ENCODE results near the gene BACH2. TPM values are rescaled to one million over a fixed set of nuclear protein-coding genes. Genes with fewer than 3 reads are reported as not detected.
A peak's percentile ranks its signal among the peaks of the same experiment; 100 is the strongest.

BACH2 gene
- total RNA-seq, 5 donors from 2014 or later (not counting 1 experiment from before 2014, with no cell fraction given), result 81.9 to 196 (median 96.7) TPM

DNA sequence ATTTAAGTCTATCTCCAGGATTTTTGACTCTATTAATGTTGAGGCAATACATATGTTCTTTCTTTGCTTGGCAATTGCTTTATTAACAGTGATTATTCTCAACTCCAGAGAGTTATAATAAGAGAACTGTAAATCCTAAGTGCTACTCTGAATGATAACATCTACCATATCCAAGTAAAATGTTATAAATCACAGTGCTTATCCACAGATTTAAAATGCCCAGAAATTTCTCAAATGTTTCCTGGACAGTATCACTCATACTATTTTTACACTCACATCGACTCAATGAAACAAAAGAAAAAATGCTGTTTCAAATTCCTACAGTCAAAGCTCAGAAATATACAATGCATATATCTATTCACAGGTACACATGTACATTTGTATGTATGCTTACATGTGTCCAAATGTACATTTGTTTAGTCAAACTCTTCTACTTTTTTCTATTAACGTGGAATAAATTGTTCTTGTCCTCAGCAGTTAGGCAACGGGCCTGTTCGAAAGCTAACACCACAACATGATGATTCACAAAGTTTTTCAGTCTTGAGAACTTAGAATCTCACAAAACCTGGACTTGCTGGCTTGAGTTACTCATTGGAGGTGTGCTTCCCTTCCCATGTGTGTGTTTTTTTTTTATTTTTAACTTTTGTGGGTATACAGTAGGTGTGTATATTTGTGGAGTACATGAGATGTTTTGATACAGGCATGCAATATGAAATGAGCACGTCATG, 209.4 kb downstream of the BACH2 start:
- Mint-ChIP-seq H3K27me3 (no peaks in the 10 kb centered on the region), H3K9me3 (no peaks in the 10 kb centered on the region), H3K4me3 (no peak overlapping the region), H3K27ac (peak overlapping the region; percentile 55 to 71), H3K36me3 (peaks cover 25% of the 10 kb centered on the region), H3K4me1 (peaks cover 76 to 79% (median 77%) of the 10 kb centered on the region in 3 donors)
- ATAC-seq (replicated peaks in 1 of 4) (no peak), DNase-seq (no peak)
- H3K4me3 ChIP-seq (ENCODE audit: control insufficient read depth in 1 of 2, extremely low read depth in 1 of 2, low read length in 1 of 2), result no peak overlapping the region
- H3K36me3 ChIP-seq (ENCODE audit: control insufficient read depth in 2 of 2, extremely low read depth in 1 of 2, insufficient read depth in 1 of 2, low read length in 1 of 2), result no peaks in the 10 kb centered on the region
- ChIA-PET POLR2A (no interaction called here), CTCF (interaction anchor here in 1 of 2 donors (1.3 kb wide), 1 partner anchor 147 kb away, joined by 4 read pairs; no protein-coding TSS in a partner anchor)
- H3K4me1 ChIP-seq (ENCODE audit: control insufficient read depth in 1 of 2, extremely low read depth in 1 of 2, insufficient read depth in 2 of 2, low read length in 2 of 2), result peaks cover 13 to 38% of the 10 kb centered on the region in 2 experiments
- H3K9me3 ChIP-seq, result no peaks in the 10 kb centered on the region
- no CpG with 5 or more reads among the region's 5 CpGs for WGBS (ENCODE audit: insufficient coverage)
- no peaks in the 10 kb centered on the region for H3K27me3 ChIP-seq (replicated peaks in 1 of 2; ENCODE audit: control insufficient read depth in 2 of 2, extremely low read depth in 1 of 2, insufficient read depth in 2 of 2, low read length in 1 of 2)
- no peak overlapping the region for H3K27ac ChIP-seq (ENCODE audit: low read length)

- Histone ChIP-seq H3K4me1 (ENCODE audit: control insufficient read depth in 1 of 2, extremely low read depth in 1 of 2, insufficient read depth in 2 of 2, low read length in 2 of 2) (peaks cover 15 to 45% of the 10 kb centered on the region in 2 experiments), H3K9me3 (no peaks in the 10 kb centered on the region), H3K4me3 (ENCODE audit: control insufficient read depth in 1 of 2, extremely low read depth in 1 of 2, low read length in 1 of 2) (no peak overlapping the region), H3K27me3 (replicated peaks in 1 of 2; ENCODE audit: control insufficient read depth in 2 of 2, extremely low read depth in 1 of 2, insufficient read depth in 2 of 2, low read length in 1 of 2) (no peaks in the 10 kb centered on the region), H3K27ac (ENCODE audit: low read length) (no peak overlapping the region), H3K36me3 (ENCODE audit: control insufficient read depth in 2 of 2, extremely low read depth in 1 of 2, insufficient read depth in 1 of 2, low read length in 1 of 2) (no peaks in the 10 kb centered on the region)
- ATAC-seq (replicated peaks in 1 of 4), result no peak
- Mint-ChIP-seq H3K27ac (peak overlapping the region; percentile 55 to 71), H3K27me3 (no peaks in the 10 kb centered on the region), H3K4me1 (peaks cover 80 to 81% (median 80%) of the 10 kb centered on the region in 3 donors), H3K36me3 (peaks cover 25% of the 10 kb centered on the region), H3K9me3 (no peaks in the 10 kb centered on the region), H3K4me3 (no peak overlapping the region)
- POLR2A ChIA-PET, result no interaction called here
- 92% methylated on average over 4 of the region's 7 CpGs for WGBS (ENCODE audit: insufficient coverage)
- DNase-seq, result no peak
- CTCF ChIA-PET, result no interaction called here
Measured at GRCh38 chr6:90086517-90086916, 210.1 kb downstream of the BACH2 start.

- peak; percentile 16 to 70 (median 64) for ATAC-seq (replicated peaks in 1 of 4)
- Histone ChIP-seq H3K4me1 (ENCODE audit: control insufficient read depth in 1 of 2, extremely low read depth in 1 of 2, insufficient read depth in 2 of 2, low read length in 2 of 2) (peaks cover 18 to 57% of the 10 kb centered on the region in 2 experiments), H3K27me3 (replicated peaks in 1 of 2; ENCODE audit: control insufficient read depth in 2 of 2, extremely low read depth in 1 of 2, insufficient read depth in 2 of 2, low read length in 1 of 2) (no peaks in the 10 kb centered on the region), H3K4me3 (ENCODE audit: control insufficient read depth in 1 of 2, extremely low read depth in 1 of 2, low read length in 1 of 2) (peak overlapping the region in 1 of 2 donors; percentile 32), H3K27ac (ENCODE audit: low read length) (peak overlapping the region; percentile 5), H3K36me3 (ENCODE audit: control insufficient read depth in 2 of 2, extremely low read depth in 1 of 2, insufficient read depth in 1 of 2, low read length in 1 of 2) (no peaks in the 10 kb centered on the region), H3K9me3 (no peaks in the 10 kb centered on the region)
- Mint-ChIP-seq H3K4me3 (peak overlapping the region in 2 of 3 donors; percentile 37 to 65), H3K36me3 (peaks cover 17% of the 10 kb centered on the region), H3K27me3 (no peaks in the 10 kb centered on the region), H3K9me3 (no peaks in the 10 kb centered on the region), H3K27ac (peak overlapping the region; percentile 77 to 80), H3K4me1 (peaks cover 84 to 86% (median 84%) of the 10 kb centered on the region in 3 donors)
- peak in 31 of 35 experiments; percentile 16 to 64 (median 37) for DNase-seq
- 14% methylated on average over 1 of the region's 4 CpGs for WGBS (ENCODE audit: insufficient coverage)
- CTCF ChIA-PET, result interaction anchor here in 1 of 2 donors (0.8 to 1.8 kb wide), 4 partner anchors 8 to 395 kb away, joined by 3 to 10 read pairs (median 6); no protein-coding TSS in a partner anchor
- POLR2A ChIA-PET, result interaction anchor here in 1 of 2 donors (0.6 to 1.0 kb wide), 3 partner anchors 63 to 174 kb away, joined by 4 read pairs; no protein-coding TSS in a partner anchor
Measured at GRCh38 chr6:90083891-90084290, 212.8 kb downstream of the BACH2 start.

- no peaks in the 10 kb centered on the region for H3K9me3 ChIP-seq
- WGBS (ENCODE audit: insufficient coverage), result 71% methylated on average over 2 of the region's 2 CpGs
- Mint-ChIP-seq H3K4me3 (peak overlapping the region; percentile 1 to 87 (median 3)), H3K27ac (peak overlapping the region; percentile 92 to 94), H3K36me3 (peaks cover 14% of the 10 kb centered on the region), H3K9me3 (no peaks in the 10 kb centered on the region), H3K27me3 (no peaks in the 10 kb centered on the region), H3K4me1 (peaks cover 87 to 89% (median 89%) of the 10 kb centered on the region in 3 donors)
- no peak overlapping the region for H3K4me3 ChIP-seq (ENCODE audit: control insufficient read depth in 1 of 2, extremely low read depth in 1 of 2, low read length in 1 of 2)
- no peak overlapping the region for H3K27ac ChIP-seq (ENCODE audit: low read length)
- no peaks in the 10 kb centered on the region for H3K27me3 ChIP-seq (replicated peaks in 1 of 2; ENCODE audit: control insufficient read depth in 2 of 2, extremely low read depth in 1 of 2, insufficient read depth in 2 of 2, low read length in 1 of 2)
- no peaks in the 10 kb centered on the region for H3K36me3 ChIP-seq (ENCODE audit: control insufficient read depth in 2 of 2, extremely low read depth in 1 of 2, insufficient read depth in 1 of 2, low read length in 1 of 2)
- DNase-seq, result peak in 9 of 35 experiments; percentile 9 to 53 (median 32)
- peaks cover 23 to 64% of the 10 kb centered on the region in 2 experiments for H3K4me1 ChIP-seq (ENCODE audit: control insufficient read depth in 1 of 2, extremely low read depth in 1 of 2, insufficient read depth in 2 of 2, low read length in 2 of 2)
- ATAC-seq (replicated peaks in 1 of 4), result peak in 1 of 4 experiments; percentile 11
- ChIA-PET POLR2A (interaction anchor here (0.5 to 1.1 kb wide), 6 partner anchors 10 to 208 kb away, joined by 3 to 4 read pairs (median 3); no protein-coding TSS in a partner anchor), CTCF (interaction anchor here (0.6 to 1.8 kb wide), 10 partner anchors 8 to 378 kb away, joined by 3 to 10 read pairs (median 4); no protein-coding TSS in a partner anchor)
Measured at GRCh38 chr6:90082847-90083246, 213.8 kb downstream of the BACH2 start.

DNA sequence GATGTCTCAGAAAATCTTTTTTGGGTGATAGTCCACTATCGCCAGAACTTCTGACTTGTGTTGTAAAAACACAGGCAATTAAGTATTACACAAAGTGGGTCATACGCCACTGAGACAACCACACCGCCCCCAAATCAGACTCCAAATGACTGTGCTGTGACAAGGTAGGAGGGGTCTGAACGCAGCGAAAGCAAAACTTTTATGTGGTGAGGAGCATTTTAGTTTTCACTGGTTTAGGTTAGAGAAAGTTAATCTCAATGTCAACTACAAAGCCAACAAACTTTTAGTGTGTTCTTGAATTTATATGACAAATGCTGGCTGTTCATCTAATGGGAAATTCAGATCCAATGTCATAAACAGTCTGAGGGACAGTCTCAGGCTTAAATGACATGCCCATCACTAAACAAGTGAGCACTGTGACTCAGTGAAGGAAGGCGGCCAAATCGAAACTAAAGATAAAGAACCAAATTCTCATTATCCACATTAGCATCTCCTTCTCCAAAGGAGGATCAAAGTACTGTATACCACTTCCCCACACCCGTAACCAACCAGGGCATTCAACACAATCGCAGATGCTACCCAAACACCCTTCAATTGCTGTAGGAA, 215.7 kb downstream of the BACH2 start:
- Histone ChIP-seq H3K36me3 (ENCODE audit: control insufficient read depth in 2 of 2, extremely low read depth in 1 of 2, insufficient read depth in 1 of 2, low read length in 1 of 2) (no peaks in the 10 kb centered on the region), H3K4me1 (ENCODE audit: control insufficient read depth in 1 of 2, extremely low read depth in 1 of 2, insufficient read depth in 2 of 2, low read length in 2 of 2) (peaks cover 23 to 74% of the 10 kb centered on the region in 2 experiments), H3K27ac (ENCODE audit: low read length) (peak overlapping the region; percentile 72), H3K4me3 (ENCODE audit: control insufficient read depth in 1 of 2, extremely low read depth in 1 of 2, low read length in 1 of 2) (peak overlapping the region; percentile 49 to 58), H3K9me3 (no peaks in the 10 kb centered on the region), H3K27me3 (replicated peaks in 1 of 2; ENCODE audit: control insufficient read depth in 2 of 2, extremely low read depth in 1 of 2, insufficient read depth in 2 of 2, low read length in 1 of 2) (no peaks in the 10 kb centered on the region)
- ATAC-seq (replicated peaks in 1 of 4), result peak; percentile 74 to 84 (median 77)
- CTCF ChIA-PET, result interaction anchor here (0.6 to 1.1 kb wide), 3 partner anchors 30 to 141 kb away, joined by 3 to 4 read pairs (median 3); no protein-coding TSS in a partner anchor
- Mint-ChIP-seq H3K27ac (peak overlapping the region; percentile 92 to 94), H3K4me3 (peak overlapping the region; percentile 87 to 94 (median 87)), H3K9me3 (no peaks in the 10 kb centered on the region), H3K4me1 (peaks cover 92 to 96% (median 93%) of the 10 kb centered on the region in 3 donors), H3K27me3 (no peaks in the 10 kb centered on the region), H3K36me3 (peaks cover 10% of the 10 kb centered on the region)
- WGBS (ENCODE audit: insufficient coverage), result 0% methylated on average over 2 of the region's 9 CpGs
- POLR2A ChIA-PET, result interaction anchor here in 1 of 2 donors (0.6 to 1.2 kb wide), 4 partner anchors 13 to 128 kb away, joined by 3 to 6 read pairs (median 3); no protein-coding TSS in a partner anchor
- peak in 34 of 35 experiments; percentile 47 to 86 (median 72) for DNase-seq
